B cell (primary cell): ENCODE measurements around the gene ZNF689. TPM values are rescaled to one million over a fixed set of nuclear protein-coding genes. Genes with fewer than 3 reads are reported as not detected.

Experiments
- ATAC-seq: fragments of 200-7000 bp; cut with Tn5 transposase; one replicate; pipeline ENCODE4 v1.10.0; 2021; ENCODE audit warnings: low read depth, mild to moderate bottlenecking, moderate number of reproducible peaks, moderate library complexity
- CTCF ChIA-PET: fragments of 350-600 bp; sonication (Branson Sonifier 250); formaldehyde crosslinking; loops from one replicate; lab custom pipeline; 2021; ENCODE audit warnings: antibody characterized with exemption, inconsistent platforms; lab: Charles Lee
- POLR2A ChIA-PET: fragments of 350-600 bp; sonication (Branson Sonifier 250); formaldehyde crosslinking; loops from one replicate; lab custom pipeline; 2021; ENCODE audit warnings: antibody characterized with exemption; lab: Charles Lee
- DNase-seq: peaks from one replicate; pipeline ENCODE4 v3.0.0; 2013
- H2AFZ ChIP-seq: 2 replicates; pipeline ENCODE4 v1.6.1; 2012; ENCODE audit warnings: mild to moderate bottlenecking, low read depth, low read length; ENCODE audit not compliant: insufficient read depth, poor library complexity, severe bottlenecking
- H3K27ac ChIP-seq, 2 donors: 1 replicate in 1 of 2; 2 replicates in 1 of 2; pipeline ENCODE4 v1.5.1; 2012 to 2013; ENCODE audit warnings: low read length in 2 of 2, mild to moderate bottlenecking in 2 of 2, moderate library complexity in 1 of 2
- H3K27me3 ChIP-seq, 4 experiments: fragments of 200-600 bp in 1 of 4; sonication (generic) in 1 of 4; replicated peaks in 1 of 4; 1 replicate in 2 of 4; 2 replicates in 2 of 4; pipeline versions ENCODE4 v1.6.1 to v1.7.0; 2013 to 2016; ENCODE audit warnings: low read length in 3 of 4, mild to moderate bottlenecking in 2 of 4, mixed read lengths in 1 of 4, moderate library complexity in 1 of 4; ENCODE audit not compliant: insufficient read depth in 4 of 4, control insufficient read depth in 3 of 4; ENCODE audit errors: control extremely low read depth in 1 of 4
- H3K36me3 ChIP-seq, 2 experiments: replicated peaks in 1 of 2; 1 replicate in 1 of 2; 2 replicates in 1 of 2; pipeline versions ENCODE4 v1.6.1 to v1.7.1; 2013; ENCODE audit warnings: low read length in 1 of 2; ENCODE audit not compliant: insufficient read depth in 2 of 2, control insufficient read depth in 1 of 2; ENCODE audit errors: control extremely low read depth in 1 of 2, extremely low read depth in 1 of 2
- H3K4me1 ChIP-seq, 2 donors: fragments of 200-600 bp in 1 of 2; sonication (generic) in 1 of 2; 1 replicate in 1 of 2; 2 replicates in 1 of 2; pipeline versions ENCODE4 v1.5.1 to v1.6.1; 2013 to 2017; ENCODE audit warnings: low read length in 2 of 2; ENCODE audit not compliant: control insufficient read depth in 2 of 2, insufficient read depth in 2 of 2
- H3K4me2 ChIP-seq: replicated peaks from 2 replicates; pipeline ENCODE3; 2012; ENCODE audit warnings: mild to moderate bottlenecking, low read depth, low read length; ENCODE audit not compliant: poor library complexity, severe bottlenecking
- H3K4me3 ChIP-seq, 5 experiments: fragments of 200-600 bp in 1 of 5; sonication (generic) in 1 of 5; 1 replicate in 3 of 5; 2 replicates in 2 of 5; pipeline versions ENCODE4 v1.5.1 to v1.7.0; 2011 to 2016; ENCODE audit warnings: low read length in 4 of 5, mild to moderate bottlenecking in 4 of 5, low read depth in 2 of 5, control low read depth in 1 of 5, moderate library complexity in 1 of 5; ENCODE audit not compliant: insufficient read depth in 1 of 5; ENCODE audit errors: control extremely low read depth in 1 of 5, extremely low read depth in 1 of 5
- H3K79me2 ChIP-seq: fragments of 200-600 bp; sonication (generic); one replicate; pipeline ENCODE4 v1.6.0; 2016; ENCODE audit warnings: low read length; ENCODE audit not compliant: control insufficient read depth, insufficient read depth
- H3K9ac ChIP-seq: fragments of 200-600 bp; sonication (generic); 2 replicates; pipeline ENCODE4 v1.6.1; 2017; ENCODE audit warnings: mild to moderate bottlenecking, low read length, moderate library complexity
- H3K9me3 ChIP-seq, 3 donors: one replicate each; pipeline versions ENCODE4 v1.6.1 to v1.7.1; 2013; ENCODE audit warnings: low read length in 2 of 3; ENCODE audit not compliant: control insufficient read depth in 2 of 3, insufficient read depth in 1 of 3; ENCODE audit errors: control extremely low read depth in 1 of 3
- H4K20me1 ChIP-seq: 2 replicates; pipeline ENCODE4 v1.6.0; 2012; ENCODE audit warnings: mild to moderate bottlenecking, low read length; ENCODE audit not compliant: insufficient read depth, control insufficient read depth, poor library complexity, severe bottlenecking
- H3K27ac Mint-ChIP-seq: one replicate; pipeline ENCODE4 v1.8.0; 2021; ENCODE audit warnings: mixed read lengths
- H3K27me3 Mint-ChIP-seq: one replicate; pipeline ENCODE4 v1.8.0; 2021; ENCODE audit warnings: mixed read lengths
- H3K4me1 Mint-ChIP-seq: one replicate; pipeline ENCODE4 v1.8.0; 2021; ENCODE audit warnings: mixed read lengths
- H3K4me3 Mint-ChIP-seq: one replicate; pipeline ENCODE4 v1.8.0; 2021; ENCODE audit warnings: mixed read lengths
- H3K9me3 Mint-ChIP-seq: one replicate; pipeline ENCODE4 v1.8.0; 2022; ENCODE audit warnings: mixed read lengths; ENCODE audit not compliant: insufficient read depth
- EZH2 ChIP-seq: IDR thresholded peaks from 2 replicates; pipeline ENCODE4 v1.6.1; 2012; ENCODE audit warnings: borderline replicate concordance, low read depth, mild to moderate bottlenecking, moderate library complexity, low read length; ENCODE audit not compliant: insufficient read depth, poor library complexity, severe bottlenecking
- WGBS: methylation state at CpG from one replicate; pipeline ENCODE4 v1.1.5; 2013; ENCODE audit warnings: missing lambda C conversion rate; ENCODE audit not compliant: insufficient coverage; 5-methylcytosine and 5-hydroxymethylcytosine counted together
- intact Hi-C: fragments of 100-400 bp; cut with micrococcal nuclease; formaldehyde crosslinking; loops from one replicate; pipeline ENCODE4 v1.10.0; 2022
- polyA plus RNA-seq: library from polyadenylated mRNA; depleted of rRNA; stranded (reverse); fragments of >200 nt; gene quantifications from 2 replicates; pipeline ENCODE4 v1.2.3, GENCODE V29; 2012
- total RNA-seq, 2 donors: library from RNA; stranded (reverse); fragments of 120-200 nt in 1 of 2; gene quantifications; 1 replicate in 1 of 2; 2 replicates in 1 of 2; pipeline versions ENCODE4 v1.2.3 to v1.2.4, GENCODE V29; 2013 to 2022
- TF ChIP-seq, protein P1 (sequence below): fragments of 200-600 bp; IDR thresholded peaks from one replicate; pipeline ENCODE4 v1.8.0; 2022; ENCODE audit warnings: antibody characterized with exemption, mild to moderate bottlenecking

Gene ZNF689
- total and polyA plus RNA-seq, 2 donors (not counting 1 experiment from before 2014, with no cell fraction given): 8.1 to 12.4 TPM

- H3K4me2 ChIP-seq: peak overlapping the region; percentile 65
- DNase-seq (peak; percentile 85), ATAC-seq (peak; percentile 93)
- intact Hi-C loops: loop anchor here (2.0 to 5.0 kb wide), 2 partner anchors 198 to 587 kb away; partner anchors contain the start of gene DCTPP1
- H3K79me2 ChIP-seq: peaks cover 2% of the 10 kb centered on the region
- H3K9me3 ChIP-seq: peaks cover 0 to 3% (median 0%) of the 10 kb centered on the region in 3 donors
- ChIA-PET CTCF (interaction anchor here (0.6 to 3.8 kb wide), 34 partner anchors 9 to 563 kb away, joined by 3 to 25 read pairs (median 6); partner anchors contain the start of genes ALDOA, DCTPP1, FBRS and PRR14), POLR2A (interaction anchor here (0.6 to 1.4 kb wide), 2 partner anchors 65 to 199 kb away, joined by 3 to 9 read pairs; partner anchors contain the start of gene DCTPP1)
- no peaks in the 10 kb centered on the region for H3K36me3 ChIP-seq
- no peaks in the 10 kb centered on the region for H3K27me3 ChIP-seq
- peak overlapping the region; percentile 71 for H2AFZ ChIP-seq
- TF ChIP-seq EZH2: no peak
- TF ChIP-seq, protein P1, sequence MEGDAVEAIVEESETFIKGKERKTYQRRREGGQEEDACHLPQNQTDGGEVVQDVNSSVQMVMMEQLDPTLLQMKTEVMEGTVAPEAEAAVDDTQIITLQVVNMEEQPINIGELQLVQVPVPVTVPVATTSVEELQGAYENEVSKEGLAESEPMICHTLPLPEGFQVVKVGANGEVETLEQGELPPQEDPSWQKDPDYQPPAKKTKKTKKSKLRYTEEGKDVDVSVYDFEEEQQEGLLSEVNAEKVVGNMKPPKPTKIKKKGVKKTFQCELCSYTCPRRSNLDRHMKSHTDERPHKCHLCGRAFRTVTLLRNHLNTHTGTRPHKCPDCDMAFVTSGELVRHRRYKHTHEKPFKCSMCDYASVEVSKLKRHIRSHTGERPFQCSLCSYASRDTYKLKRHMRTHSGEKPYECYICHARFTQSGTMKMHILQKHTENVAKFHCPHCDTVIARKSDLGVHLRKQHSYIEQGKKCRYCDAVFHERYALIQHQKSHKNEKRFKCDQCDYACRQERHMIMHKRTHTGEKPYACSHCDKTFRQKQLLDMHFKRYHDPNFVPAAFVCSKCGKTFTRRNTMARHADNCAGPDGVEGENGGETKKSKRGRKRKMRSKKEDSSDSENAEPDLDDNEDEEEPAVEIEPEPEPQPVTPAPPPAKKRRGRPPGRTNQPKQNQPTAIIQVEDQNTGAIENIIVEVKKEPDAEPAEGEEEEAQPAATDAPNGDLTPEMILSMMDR: peak; percentile 95
- Mint-ChIP-seq H3K4me1 (peaks cover 8% of the 10 kb centered on the region), H3K27me3 (peaks cover 1% of the 10 kb centered on the region), H3K27ac (peak overlapping the region; percentile 78), H3K4me3 (peak overlapping the region; percentile 68), H3K9me3 (no peaks in the 10 kb centered on the region)
- no peaks in the 10 kb centered on the region for H4K20me1 ChIP-seq
- H3K4me1 ChIP-seq: peaks cover 0 to 15% of the 10 kb centered on the region in 2 donors
- H3K9ac ChIP-seq: no peak overlapping the region
- no peak overlapping the region for H3K27ac ChIP-seq
- 21% methylated on average over 5 of the region's 18 CpGs for WGBS
- H3K4me3 ChIP-seq: peak overlapping the region in 3 of 5 experiments; percentile 8 to 37 (median 28)
These were observed 18.7 kb upstream of the ZNF689 start for GRCh38 chr16:30628628-30629540.
